Measurements from ENCODE around the gene KBTBD13.
"Not testable (repeated sequence)": the region's sequence is repeated elsewhere in the genome, so short reads cannot be mapped to it uniquely, and the experiment has no call there.

KBTBD13 gene

GRCh38 chr15:65071381-65071811, 5.2 kb upstream of the KBTBD13 start:
- no peak for DNase-seq

- no peak for DNase-seq
These were observed 4.5 kb upstream of the KBTBD13 start for GRCh38 chr15:65072027-65072426.

GRCh38 chr15:65072617-65073016, 3.9 kb upstream of the KBTBD13 start:
- no peak for DNase-seq

GRCh38 chr15:65074946-65075345, 1.6 kb upstream of the KBTBD13 start:
- not testable (repeated sequence) for DNase-seq

GRCh38 chr15:65075607-65076395, 745 bp upstream of the KBTBD13 start:
- not testable (repeated sequence) for DNase-seq

- DNase-seq = no peak
These were observed 890 bp downstream of the KBTBD13 start for GRCh38 chr15:65077291-65077980.

- DNase-seq = peak; percentile 42
These were observed 1.4 kb downstream of the KBTBD13 start for GRCh38 chr15:65077981-65078352.

GRCh38 chr15:65079580-65079979, 3.0 kb downstream of the KBTBD13 start:
- no peak for DNase-seq

GRCh38 chr15:65081270-65081669, 4.7 kb downstream of the KBTBD13 start:
- no peak for DNase-seq

- no peak for DNase-seq
These were observed 5.2 kb downstream of the KBTBD13 start for GRCh38 chr15:65081758-65082157.

GRCh38 chr15:65082303-65082953, 5.9 kb downstream of the KBTBD13 start:
- DNase-seq = no peak

- DNase-seq = no peak
These were observed 6.7 kb downstream of the KBTBD13 start for GRCh38 chr15:65083262-65083701.

- no peak for DNase-seq
These were observed 8.1 kb downstream of the KBTBD13 start for GRCh38 chr15:65084500-65085206.

GRCh38 chr15:65085207-65085753, 8.7 kb downstream of the KBTBD13 start:
- DNase-seq = no peak

- no peak for DNase-seq
These were observed 9.6 kb downstream of the KBTBD13 start for GRCh38 chr15:65085990-65086679.

GRCh38 chr15:65086680-65087111, 10.2 kb downstream of the KBTBD13 start:
- DNase-seq = no peak

GRCh38 chr15:65087411-65087810, 10.9 kb downstream of the KBTBD13 start:
- no peak for DNase-seq

GRCh38 chr15:65087873-65088642, 11.5 kb downstream of the KBTBD13 start:
- no peak for DNase-seq

GRCh38 chr15:65088643-65089021, 12.1 kb downstream of the KBTBD13 start:
- DNase-seq = no peak

- DNase-seq = no peak
These were observed 12.8 kb downstream of the KBTBD13 start for GRCh38 chr15:65089206-65089824.
